HG03064 (cell line): ENCODE measurements around the gene SYT7.

Experiments
- ATAC-seq: cut with Tn5 transposase; IDR thresholded peaks from one replicate; pipeline ENCODE4 v1.9.1; 2021; ENCODE audit warnings: low read depth; ENCODE audit not compliant: unreplicated experiment

Gene SYT7

GRCh38 chr11:61539831-61540357, 41.0 kb downstream of the SYT7 start:
- no peak for ATAC-seq

- no peak for ATAC-seq
Observed at GRCh38 chr11:61539006-61539405, 41.9 kb downstream of the SYT7 start.

DNA sequence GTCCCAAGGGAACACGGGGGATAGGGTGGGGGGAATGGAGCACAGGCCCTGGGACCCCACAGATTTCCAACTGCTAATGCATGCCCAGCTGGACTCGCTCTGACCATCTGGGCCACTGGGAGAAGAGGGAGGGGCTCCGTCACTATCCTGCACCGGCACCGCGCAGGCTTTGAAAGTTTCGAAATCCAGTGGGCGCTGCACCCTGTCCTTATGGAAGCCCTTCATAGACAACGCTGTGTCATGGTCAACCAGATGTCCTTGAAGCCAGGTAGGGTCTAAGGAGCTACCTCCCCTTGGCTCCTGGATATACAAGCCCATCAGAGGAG, 42.3 kb downstream of the SYT7 start:
- ATAC-seq: no peak

DNA sequence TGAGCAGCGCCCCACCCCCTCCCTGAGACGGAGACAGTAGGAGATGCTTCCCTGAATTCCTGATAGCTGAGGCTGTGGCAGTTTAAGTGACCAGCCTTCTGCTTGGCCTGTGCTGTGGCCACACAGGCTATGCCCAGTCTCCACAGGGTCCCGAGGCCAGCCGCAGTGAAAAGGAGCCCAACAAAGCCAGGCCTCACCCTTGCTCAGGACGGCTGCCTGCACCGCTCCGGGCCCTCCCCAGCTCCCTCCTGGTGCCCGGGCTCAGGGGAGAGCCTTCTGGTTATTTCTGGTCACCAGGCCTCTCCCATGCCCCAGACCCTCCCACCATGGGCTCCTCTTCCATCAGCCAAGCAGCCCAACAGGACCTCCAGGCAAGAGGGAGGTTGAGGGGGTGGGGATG, 43.5 kb downstream of the SYT7 start:
- no peak for ATAC-seq

GRCh38 chr11:61536676-61537270, 44.1 kb downstream of the SYT7 start:
- no peak for ATAC-seq

- ATAC-seq: no peak
Observed at GRCh38 chr11:61535998-61536675, 44.7 kb downstream of the SYT7 start.

- no peak for ATAC-seq
Observed at GRCh38 chr11:61534933-61535839, 45.7 kb downstream of the SYT7 start.

- ATAC-seq: no peak
Observed at GRCh38 chr11:61534025-61534932, 46.6 kb downstream of the SYT7 start.

GRCh38 chr11:61533401-61533800, 47.5 kb downstream of the SYT7 start:
- no peak for ATAC-seq

- ATAC-seq: no peak
Observed at GRCh38 chr11:61533039-61533375, 47.9 kb downstream of the SYT7 start.

DNA sequence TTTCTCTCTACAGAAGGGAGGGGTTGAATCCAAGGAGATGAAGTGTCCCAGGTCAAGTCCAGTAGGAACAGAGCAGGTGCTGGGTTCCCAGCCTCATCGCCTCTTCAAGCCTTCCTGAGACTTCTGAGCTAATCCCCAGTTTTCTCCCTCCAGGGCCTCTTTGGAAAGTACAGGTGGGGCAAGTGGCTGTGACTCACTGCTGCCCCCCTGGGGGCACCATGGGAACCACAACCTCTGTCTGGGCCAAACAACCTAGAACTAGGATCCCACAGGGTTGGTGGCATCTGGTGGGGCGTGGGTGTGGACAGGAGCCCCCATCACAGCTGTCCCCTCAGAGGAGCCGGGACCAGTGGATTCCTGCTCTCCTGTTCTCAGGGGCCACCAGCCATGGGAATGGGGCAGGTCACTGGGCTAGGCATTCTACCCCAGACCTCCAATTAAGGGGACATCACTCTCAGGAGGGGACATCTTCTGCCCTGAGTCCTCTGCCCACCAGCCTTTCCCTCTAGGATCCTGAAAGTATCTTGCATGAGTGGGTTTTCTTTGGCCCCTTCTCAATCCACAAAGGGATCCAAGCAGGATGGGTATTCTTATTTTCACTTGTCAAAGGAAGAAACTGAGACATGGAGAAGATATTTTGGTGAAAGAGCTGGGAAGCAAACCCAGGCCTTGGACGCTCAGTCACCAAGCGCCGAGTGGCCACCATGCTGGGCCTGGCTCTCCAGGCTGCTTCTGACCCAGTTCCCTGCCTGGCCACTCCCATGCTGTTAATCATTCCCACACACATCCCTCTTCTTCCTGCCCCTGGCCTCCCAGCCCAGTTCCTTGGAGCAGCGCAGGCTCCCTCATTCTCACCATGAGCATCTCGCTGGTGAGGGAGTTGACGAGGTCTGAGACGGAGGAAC, 48.5 kb downstream of the SYT7 start:
- ATAC-seq: no peak

DNA sequence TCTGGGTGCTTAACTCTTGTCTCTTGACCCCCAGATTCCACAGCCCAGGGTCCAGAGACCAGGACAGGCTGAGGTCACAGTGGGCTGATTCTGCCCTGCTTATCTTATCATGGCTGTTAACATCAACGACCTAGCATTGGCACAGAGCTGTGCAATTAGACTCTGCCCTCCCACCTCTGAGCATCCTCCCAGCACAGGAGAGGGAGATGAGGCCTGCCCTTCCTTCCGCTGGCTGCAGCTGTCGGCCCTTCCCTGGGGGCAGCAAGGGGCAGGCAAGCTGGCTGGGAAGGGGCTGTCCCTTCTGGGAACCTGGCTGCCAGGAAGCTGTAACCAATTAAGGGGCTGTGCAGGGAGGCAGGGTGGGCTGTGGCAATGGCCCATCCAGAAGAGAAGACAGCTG, 49.8 kb downstream of the SYT7 start:
- ATAC-seq: no peak

- no peak for ATAC-seq
Observed at GRCh38 chr11:61529537-61530225, 51.2 kb downstream of the SYT7 start.

DNA sequence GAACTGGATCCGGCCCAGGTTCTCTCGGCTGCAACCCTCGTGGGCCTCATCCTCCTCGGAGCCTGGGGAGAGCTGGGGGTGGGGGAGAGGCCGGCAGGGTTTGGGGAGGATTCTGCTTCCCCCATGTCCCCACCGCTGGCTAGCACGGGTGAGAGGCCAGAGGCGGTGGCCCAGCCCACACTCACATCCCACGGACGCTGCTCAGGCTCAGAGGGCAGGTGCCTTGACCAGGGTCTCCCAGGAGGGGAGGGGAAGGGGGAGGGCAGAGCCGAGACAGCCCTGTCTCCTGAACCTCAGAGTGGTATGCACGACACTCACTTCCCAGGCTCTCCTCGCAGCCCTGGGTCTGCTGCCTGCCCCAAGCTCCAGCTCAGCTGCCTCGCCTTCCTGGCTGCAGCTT, 52.8 kb downstream of the SYT7 start:
- no peak for ATAC-seq

DNA sequence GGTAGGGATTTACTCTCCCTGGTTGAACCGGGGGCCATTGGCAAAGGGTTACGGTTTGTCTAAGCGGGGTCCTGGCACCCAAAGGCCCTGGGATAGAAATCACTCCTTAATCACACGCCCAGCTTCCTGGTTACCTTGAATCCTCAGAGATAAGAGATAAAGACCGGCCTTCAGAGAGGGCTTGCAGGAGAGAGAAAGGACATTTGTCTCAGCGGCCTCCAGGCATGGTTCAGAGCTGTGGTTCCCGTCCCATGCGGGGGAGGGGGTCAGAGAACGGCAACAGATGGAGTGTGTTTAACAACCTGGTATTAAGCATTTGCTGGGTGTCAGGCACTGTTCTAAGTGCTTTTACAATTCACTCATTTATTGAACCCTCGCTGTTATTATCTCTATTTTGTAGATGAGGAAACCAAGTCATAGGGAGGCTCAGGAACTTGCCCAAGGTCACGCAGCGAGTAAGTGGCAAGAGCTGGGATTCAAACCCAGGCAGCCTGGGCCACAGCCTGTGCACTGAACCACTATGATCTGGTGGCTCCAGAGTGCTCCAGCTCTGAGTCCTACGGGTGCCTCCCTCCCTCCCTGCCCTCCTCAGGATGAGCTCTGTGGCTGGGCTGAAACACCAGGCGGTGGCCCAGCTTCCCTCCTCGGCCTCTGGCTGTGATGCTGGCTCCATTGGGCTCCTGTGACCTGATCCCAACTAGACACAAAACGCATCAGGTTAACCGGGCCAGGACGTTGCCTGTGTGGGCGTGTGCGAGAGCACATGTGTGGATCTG, 53.7 kb downstream of the SYT7 start:
- no peak for ATAC-seq

DNA sequence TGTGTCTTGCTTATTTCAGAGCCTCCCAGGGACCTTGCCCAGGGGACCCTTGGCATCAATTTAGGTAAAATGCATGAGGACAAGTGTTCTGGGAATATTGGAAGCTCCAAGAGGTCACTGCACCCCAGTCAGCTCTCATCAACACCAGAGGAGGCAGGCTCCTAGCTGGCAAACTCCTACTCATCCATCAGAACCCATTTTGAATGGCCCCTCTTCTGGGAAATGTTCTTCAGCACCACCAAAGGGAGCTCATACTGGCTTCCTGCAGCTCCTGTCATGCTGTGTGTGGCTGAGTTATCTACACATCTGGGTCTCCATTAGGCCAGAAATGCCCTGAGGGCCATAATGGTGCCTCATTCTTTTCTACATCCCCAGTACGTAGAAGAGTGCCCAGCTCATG, 54.6 kb downstream of the SYT7 start:
- ATAC-seq: no peak

DNA sequence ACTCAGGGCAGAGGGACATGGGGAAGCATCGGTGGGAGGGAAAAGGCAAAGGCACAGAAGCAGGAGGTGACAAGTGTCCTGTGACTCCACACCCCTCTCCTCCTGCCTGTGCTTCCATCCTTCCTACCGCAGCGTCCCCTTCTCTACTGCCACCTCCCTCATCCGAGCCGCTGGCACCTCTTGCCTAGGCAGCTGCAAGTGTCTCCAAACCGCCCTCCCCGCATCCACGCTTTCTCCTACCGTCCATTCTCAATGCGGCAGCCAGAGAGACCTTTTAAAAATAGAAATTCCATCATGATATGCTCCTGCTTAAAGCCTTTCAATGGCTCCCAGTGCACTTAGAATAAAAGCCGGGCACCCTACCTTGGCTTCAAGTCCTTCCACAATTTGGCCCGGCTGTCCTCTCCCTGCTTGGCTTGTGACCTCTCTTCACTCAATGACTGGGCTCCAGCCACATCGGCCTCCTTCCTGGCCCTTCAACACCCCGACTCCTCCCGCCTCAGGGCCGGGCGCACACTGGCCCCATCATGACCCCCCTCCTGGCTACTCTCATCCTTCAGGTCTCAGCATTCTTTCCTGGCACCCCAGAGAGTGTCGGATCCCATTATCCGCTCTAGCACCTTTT, 55.8 kb downstream of the SYT7 start:
- no peak for ATAC-seq

DNA sequence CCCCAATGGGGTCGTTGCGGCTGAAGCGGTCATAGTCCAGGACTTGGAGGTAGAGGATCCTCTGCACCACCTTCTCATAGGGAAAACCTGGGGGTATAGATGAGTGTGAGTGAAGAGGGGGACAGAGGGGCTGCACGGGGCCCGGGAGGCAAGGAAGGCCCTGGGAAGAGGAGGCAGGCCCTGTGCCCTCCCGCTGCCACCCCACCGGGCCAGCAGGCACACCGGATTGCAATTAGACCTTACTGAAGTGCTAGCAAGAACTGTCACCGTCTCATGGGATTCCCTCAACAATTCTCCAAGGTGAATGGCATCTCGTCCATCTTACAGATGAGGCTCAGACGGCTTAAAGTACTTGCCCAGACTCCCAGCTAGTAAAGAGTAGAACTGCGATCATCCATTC, 56.4 kb downstream of the SYT7 start:
- no peak for ATAC-seq
